HepG2 (cell line): ENCODE data around the gene SPRYD3. TPM values are rescaled to one million over a fixed set of nuclear protein-coding genes. Genes with fewer than 3 reads are reported as not detected.

Experiments used
- ARHGAP35 ChIP-seq: sonication (generic); formaldehyde crosslinking; IDR thresholded peaks from 2 replicates; pipeline ENCODE4 v1.9.0; 2022; ENCODE audit warnings: mild to moderate bottlenecking, inconsistent platforms, moderate library complexity, missing genetic modification reagents, borderline replicate concordance
- CAMTA2 ChIP-seq: sonication (generic); formaldehyde crosslinking; IDR thresholded peaks from 2 replicates; pipeline ENCODE4 v1.4.0; 2020; ENCODE audit warnings: mild to moderate bottlenecking, missing genetic modification reagents, borderline replicate concordance
- DZIP1 ChIP-seq: sonication (generic); formaldehyde crosslinking; IDR thresholded peaks from 2 replicates; pipeline ENCODE4 v1.5.0; 2020; ENCODE audit warnings: mild to moderate bottlenecking, missing genetic modification reagents
- HINFP ChIP-seq: sonication (generic); formaldehyde crosslinking; IDR thresholded peaks from 2 replicates; pipeline ENCODE4 v1.4.0; 2020; ENCODE audit warnings: low read depth, mild to moderate bottlenecking, missing genetic modification reagents
- KLF12 ChIP-seq: sonication (generic); formaldehyde crosslinking; IDR thresholded peaks from 2 replicates; pipeline ENCODE4 v1.4.0; 2020; ENCODE audit warnings: missing genetic modification reagents, borderline replicate concordance
- KMT2A ChIP-seq: sonication (generic); formaldehyde crosslinking; IDR thresholded peaks from 2 replicates; pipeline ENCODE4 v1.4.0; 2020; ENCODE audit warnings: missing genetic modification reagents
- MLLT10 ChIP-seq: sonication (generic); formaldehyde crosslinking; IDR thresholded peaks from 2 replicates; pipeline ENCODE4 v1.4.0; 2020; ENCODE audit warnings: missing genetic modification reagents
- NR2C2 ChIP-seq: sonication (generic); formaldehyde crosslinking; IDR thresholded peaks from 2 replicates; pipeline ENCODE4 v1.4.0; 2020; ENCODE audit warnings: missing genetic modification reagents, mild to moderate bottlenecking, moderate library complexity, borderline replicate concordance
- ONECUT2 ChIP-seq: sonication (generic); formaldehyde crosslinking; IDR thresholded peaks from 2 replicates; pipeline ENCODE4 v1.4.0; 2020; ENCODE audit warnings: missing genetic modification reagents
- PHF21A ChIP-seq: sonication (generic); formaldehyde crosslinking; IDR thresholded peaks from 2 replicates; pipeline ENCODE4 v1.5.0; 2020; ENCODE audit warnings: mild to moderate bottlenecking, missing genetic modification reagents
- PTBP1 ChIP-seq: fragments of 200-400 bp; formaldehyde crosslinking; IDR thresholded peaks from 2 replicates; pipeline ENCODE4 v1.6.1; 2018; ENCODE audit warnings: low read length, low read depth; ENCODE audit not compliant: poor library complexity, severe bottlenecking
- REL ChIP-seq: sonication (generic); formaldehyde crosslinking; conservative IDR thresholded peaks from 2 replicates; pipeline ENCODE4 v1.8.0; 2022; ENCODE audit warnings: mild to moderate bottlenecking, missing genetic modification reagents, moderate library complexity
- SP4 ChIP-seq: sonication (generic); formaldehyde crosslinking; IDR thresholded peaks from 2 replicates; pipeline ENCODE4 v1.8.1; 2023; ENCODE audit warnings: mild to moderate bottlenecking, missing genetic modification reagents
- SPEN ChIP-seq: sonication (generic); formaldehyde crosslinking; IDR thresholded peaks from 2 replicates; pipeline ENCODE4 v1.5.1; 2020; ENCODE audit warnings: low read depth, mild to moderate bottlenecking, missing genetic modification reagents
- ZBTB1 ChIP-seq: sonication (generic); formaldehyde crosslinking; IDR thresholded peaks from 2 replicates; pipeline ENCODE4 v1.4.0; 2020; ENCODE audit warnings: missing genetic modification reagents, borderline replicate concordance
- ZNF224 ChIP-seq: sonication (generic); formaldehyde crosslinking; IDR thresholded peaks from 2 replicates; pipeline ENCODE4 v1.5.0; 2020; ENCODE audit warnings: mild to moderate bottlenecking, missing genetic modification reagents
- ZNF343 ChIP-seq: sonication (generic); formaldehyde crosslinking; IDR thresholded peaks from 2 replicates; pipeline ENCODE4 v1.4.0; 2020; ENCODE audit warnings: mild to moderate bottlenecking, missing genetic modification reagents
- ZNF431 ChIP-seq: sonication (generic); formaldehyde crosslinking; IDR thresholded peaks from 2 replicates; pipeline ENCODE4 v1.9.0; 2022; ENCODE audit warnings: missing genetic modification reagents, low read depth, mild to moderate bottlenecking, borderline replicate concordance
- ZNF672 ChIP-seq: sonication (generic); formaldehyde crosslinking; IDR thresholded peaks from 2 replicates; pipeline ENCODE4 v1.8.1; 2022; ENCODE audit warnings: missing genetic modification reagents
- ZNF780A ChIP-seq: sonication (generic); formaldehyde crosslinking; IDR thresholded peaks from 2 replicates; pipeline ENCODE4 v1.8.0; 2022; ENCODE audit warnings: mild to moderate bottlenecking, missing genetic modification reagents, moderate library complexity
- ZNF781 ChIP-seq: sonication (generic); formaldehyde crosslinking; IDR thresholded peaks from 2 replicates; pipeline ENCODE4 v1.5.1; 2020; ENCODE audit warnings: borderline replicate concordance, mild to moderate bottlenecking, missing genetic modification reagents; ENCODE audit errors: not compliant biosample characterization
- ZNF839 ChIP-seq: sonication (generic); formaldehyde crosslinking; IDR thresholded peaks from 2 replicates; pipeline ENCODE4 v1.4.0; 2020; ENCODE audit warnings: missing genetic modification reagents, mild to moderate bottlenecking, borderline replicate concordance
- ZXDC ChIP-seq: sonication (generic); formaldehyde crosslinking; IDR thresholded peaks from 2 replicates; pipeline ENCODE4 v1.5.0; 2020; ENCODE audit warnings: mild to moderate bottlenecking, missing genetic modification reagents
- polyA plus RNA-seq, 8 experiments: library from polyadenylated mRNA; depleted of rRNA in 3 of 8; stranded (reverse) in 7 of 8; unstranded in 1 of 8; fragments of >200 nt; fragmentation: Illumina TruSeq in 4 of 8; extraction: Trizol in 4 of 8; gene quantifications; 2 replicates each; pipeline versions ENCODE4 v1.2.1 to v1.2.3, GENCODE V29; 2011 to 2016; ENCODE audit warnings: low read depth in 4 of 8, missing spikeins in 1 of 8, mixed read lengths in 1 of 8; ENCODE audit not compliant: insufficient read depth in 1 of 8
- total RNA-seq, 5 experiments: library from RNA; depleted of rRNA; stranded (reverse); fragments of >200 nt; fragmentation: Illumina TruSeq; extraction: Trizol; gene quantifications; 2 replicates each; pipeline ENCODE4 v1.2.3, GENCODE V29; 2016; ENCODE audit warnings: low read depth in 1 of 5

Gene SPRYD3
- total and polyA plus RNA-seq, 2 of the 13 experiments (the other 11 are each of a cell fraction or from before 2014, with no cell fraction given), result 9.0 to 9.2 TPM

GRCh38 chr12:53049571-53050318 lies 29.4 kb downstream of the SPRYD3 start, which contains the start of gene TNS2 (continued):
- 0 out of 2 replicates have a peak, but pooled peaks have one; percentile 35 for TF ChIP-seq ZNF224
- TF ChIP-seq KLF12, result no peak
- no peak; the same call in 1 of the 2 replicates for TF ChIP-seq ZXDC
- no peak for TF ChIP-seq ARHGAP35 (CRISPR knock-in tag)
- TF ChIP-seq ZNF343 (CRISPR knock-in tag), result peak; percentile 88
- TF ChIP-seq ZNF780A (CRISPR knock-in tag), result no peak
- TF ChIP-seq KMT2A (CRISPR knock-in tag), result no peak; the same call in 1 of the 2 replicates
- no peak for TF ChIP-seq ZNF839
- TF ChIP-seq REL (CRISPR knock-in tag), result no peak
- TF ChIP-seq ONECUT2 (CRISPR knock-in tag), result no peak
- TF ChIP-seq PHF21A (CRISPR knock-in tag), result peak; percentile 67; the same call in 1 of the 2 replicates
- peak; percentile 84 for TF ChIP-seq SPEN
- no peak for TF ChIP-seq PTBP1
- TF ChIP-seq DZIP1 (CRISPR knock-in tag), result no peak
- TF ChIP-seq CAMTA2, result no peak
- TF ChIP-seq ZNF672 (CRISPR knock-in tag), result no peak
- TF ChIP-seq NR2C2 (CRISPR knock-in tag), result no peak
- TF ChIP-seq ZNF431 (CRISPR knock-in tag), result no peak
- TF ChIP-seq HINFP, result no peak
- peak; percentile 31 for TF ChIP-seq ZNF781 (CRISPR knock-in tag)
- no peak for TF ChIP-seq ZBTB1 (CRISPR knock-in tag)
- TF ChIP-seq SP4 (CRISPR knock-in tag), result peak; percentile 12; the same call in 1 of the 2 replicates
- TF ChIP-seq MLLT10, result no peak
